ENCODE data around the gene VIPAS39.
"Not testable (repeated sequence)": the region's sequence is repeated elsewhere in the genome, so short reads cannot be mapped to it uniquely, and the experiment has no call there.

The VIPAS39 gene

GRCh38 chr14:77469539-77469938 lies 12.1 kb upstream of the VIPAS39 start:
- no peak for DNase-seq

GRCh38 chr14:77469067-77469505 lies 11.7 kb upstream of the VIPAS39 start:
- DNase-seq, result no peak

- no peak for DNase-seq
Measured at GRCh38 chr14:77467801-77468200, 10.4 kb upstream of the VIPAS39 start.

- DNase-seq, result peak; percentile 42
Measured at GRCh38 chr14:77459072-77459723, 1.8 kb upstream of the VIPAS39 start.

- DNase-seq, result peak; percentile 50
Measured at GRCh38 chr14:77458249-77458950, 999 bp upstream of the VIPAS39 start.

- no peak for DNase-seq
Measured at GRCh38 chr14:77457115-77457521, 283 bp downstream of the VIPAS39 start.

- DNase-seq, result no peak
Measured at GRCh38 chr14:77455966-77456640, 1.3 kb downstream of the VIPAS39 start.

- DNase-seq, result no peak
Measured at GRCh38 chr14:77442196-77442595, 15.2 kb downstream of the VIPAS39 start.

- no peak for DNase-seq
Measured at GRCh38 chr14:77439861-77440260, 17.5 kb downstream of the VIPAS39 start.

- no peak for DNase-seq
Measured at GRCh38 chr14:77438596-77438995, 18.8 kb downstream of the VIPAS39 start.

- no peak for DNase-seq
Measured at GRCh38 chr14:77436042-77436441, 21.4 kb downstream of the VIPAS39 start.

- no peak for DNase-seq
Measured at GRCh38 chr14:77426396-77426795, 31.0 kb downstream of the VIPAS39 start.

GRCh38 chr14:77424862-77425261 lies 32.5 kb downstream of the VIPAS39 start:
- DNase-seq, result no peak

GRCh38 chr14:77423423-77423822 lies 34.0 kb downstream of the VIPAS39 start, which contains the start of gene NOXRED1:
Gene NOXRED1, minus strand, starts transcription at chr14:77423523. Its CDS starts 634 bp downstream, at chr14:77422889.
- no peak for DNase-seq

GRCh38 chr14:77421201-77421600 lies 36.2 kb downstream of the VIPAS39 start:
- DNase-seq, result no peak

GRCh38 chr14:77416836-77417235 lies 40.6 kb downstream of the VIPAS39 start:
- no peak for DNase-seq

GRCh38 chr14:77416098-77416497 lies 41.3 kb downstream of the VIPAS39 start:
- DNase-seq, result not testable (repeated sequence)

- not testable (repeated sequence) for DNase-seq
Measured at GRCh38 chr14:77415403-77416030, 41.9 kb downstream of the VIPAS39 start.

GRCh38 chr14:77409131-77409533 lies 48.3 kb downstream of the VIPAS39 start:
- DNase-seq, result no peak

- no peak for DNase-seq
Measured at GRCh38 chr14:77407158-77407557, 50.2 kb downstream of the VIPAS39 start.

- DNase-seq, result no peak
Measured at GRCh38 chr14:77406718-77407117, 50.7 kb downstream of the VIPAS39 start.

GRCh38 chr14:77406086-77406485 lies 51.3 kb downstream of the VIPAS39 start:
- DNase-seq, result no peak

- no peak for DNase-seq
Measured at GRCh38 chr14:77403768-77404167, 53.6 kb downstream of the VIPAS39 start.

Data from activated CD4-positive, CD25-positive, alpha-beta regulatory T cell treated with anti-CD3 and anti-CD28 coated beads, Interleukin-2, amount 50 U/mL, for 72 hours (primary cell).